Lung (tissue), 12 donors: ENCODE measurements around the gene YTHDF2. TPM values are rescaled to one million over a fixed set of nuclear protein-coding genes. Genes with fewer than 3 reads are reported as not detected.
A peak's percentile ranks its signal among the peaks of the same experiment; 100 is the strongest.
"Not testable (repeated sequence)": the region's sequence is repeated elsewhere in the genome, so short reads cannot be mapped to it uniquely, and the experiment has no call there.

Experiments used
- ATAC-seq: fragments of 200-7000 bp; cut with Tn5 transposase; one replicate; pipeline ENCODE4 v1.9.1; 2020; ENCODE audit warnings: moderate number of reproducible peaks; ENCODE audit not compliant: insufficient read depth, low FRiP score
- DNase-seq, 3 donors: peaks; one replicate each; pipeline ENCODE4 v3.0.0-alpha.2; 2013 to 2017
- H3K27ac ChIP-seq, 2 donors: one replicate each; pipeline ENCODE4 v1.5.1; 2013; ENCODE audit warnings: mild to moderate bottlenecking in 2 of 2, moderate library complexity in 2 of 2, control low read depth in 1 of 2, inconsistent platforms in 1 of 2, low read depth in 1 of 2, low read length in 1 of 2
- H3K27me3 ChIP-seq, 3 donors: one replicate each; pipeline ENCODE4 v1.5.1; 2013; ENCODE audit warnings: low read length in 2 of 3; ENCODE audit not compliant: control insufficient read depth in 3 of 3, insufficient read depth in 3 of 3
- H3K36me3 ChIP-seq, 4 donors: one replicate each; pipeline ENCODE4 v1.5.1; 2013; ENCODE audit warnings: low read length in 4 of 4, mild to moderate bottlenecking in 1 of 4, moderate library complexity in 1 of 4; ENCODE audit not compliant: control insufficient read depth in 4 of 4, insufficient read depth in 4 of 4
- H3K4me1 ChIP-seq, 5 donors: one replicate each; pipeline ENCODE4 v1.5.1; 2013; ENCODE audit warnings: low read length in 5 of 5, mild to moderate bottlenecking in 2 of 5, moderate library complexity in 1 of 5; ENCODE audit not compliant: control insufficient read depth in 5 of 5, insufficient read depth in 5 of 5
- H3K4me3 ChIP-seq: one replicate; pipeline ENCODE4 v1.5.1; 2013; ENCODE audit warnings: mild to moderate bottlenecking, control low read depth, moderate library complexity
- H3K9ac ChIP-seq, 2 donors: one replicate each; pipeline ENCODE4 v1.5.1; 2013; ENCODE audit warnings: low read length in 2 of 2, control low read depth in 1 of 2; ENCODE audit not compliant: insufficient read depth in 1 of 2
- H3K9me3 ChIP-seq, 4 donors: one replicate each; pipeline ENCODE4 v1.5.1; 2013; ENCODE audit warnings: low read length in 3 of 4, mild to moderate bottlenecking in 1 of 4, moderate library complexity in 1 of 4; ENCODE audit not compliant: control insufficient read depth in 4 of 4, insufficient read depth in 3 of 4
- CTCF ChIP-seq: IDR thresholded peaks from 2 replicates; pipeline ENCODE4 v1.5.1; 2012; ENCODE audit warnings: mild to moderate bottlenecking; ENCODE audit errors: control extremely low read depth, extremely low read depth
- WGBS, 2 donors: extraction: QIAGEN DNeasy Blood & Tissue Kit; methylation state at CpG; one replicate each; pipeline ENCODE4 v1.1.7; 2013; 5-methylcytosine and 5-hydroxymethylcytosine counted together
- polyA plus RNA-seq, 2 donors: library from polyadenylated mRNA; stranded (reverse); fragments of 200-250 nt; gene quantifications; one replicate each; pipeline ENCODE4 v1.2.1, GENCODE V29; 2013
- total RNA-seq, 2 donors: library from RNA; depleted of rRNA in 1 of 2; stranded (reverse); fragments of >200 nt in 1 of 2; gene quantifications; one replicate each; pipeline ENCODE4 v1.2.1, GENCODE V29; 2014 to 2021
- donor health status: control.
- donor health status: control.
- donor health status: Bipolar disorder and iron deficiency.
- donor health status: healthy.
- donor health status: DM: yes; HTN: yes; CAD: no.

The YTHDF2 gene
- total and polyA plus RNA-seq, 4 donors = 34.3 to 65.8 (median 47.3) TPM

GRCh38 chr1:28745653-28746173, 9.0 kb downstream of the YTHDF2 start:
- H3K27me3 ChIP-seq = no peaks in the 10 kb centered on the region
- no peaks in the 10 kb centered on the region for H3K9me3 ChIP-seq
- H3K36me3 ChIP-seq = peaks cover 17 to 42% (median 29%) of the 10 kb centered on the region in 4 donors
- TF ChIP-seq CTCF = no peak
- ATAC-seq = no peak
- no peak overlapping the region for H3K9ac ChIP-seq
- WGBS, 2 donors = 96 to 98% methylated on average over 6 of the region's 6 CpGs
- no peak for DNase-seq
- H3K4me1 ChIP-seq = peaks cover 2 to 17% (median 10%) of the 10 kb centered on the region in 5 donors
- no peak overlapping the region for H3K4me3 ChIP-seq
- no peak overlapping the region for H3K27ac ChIP-seq

DNA sequence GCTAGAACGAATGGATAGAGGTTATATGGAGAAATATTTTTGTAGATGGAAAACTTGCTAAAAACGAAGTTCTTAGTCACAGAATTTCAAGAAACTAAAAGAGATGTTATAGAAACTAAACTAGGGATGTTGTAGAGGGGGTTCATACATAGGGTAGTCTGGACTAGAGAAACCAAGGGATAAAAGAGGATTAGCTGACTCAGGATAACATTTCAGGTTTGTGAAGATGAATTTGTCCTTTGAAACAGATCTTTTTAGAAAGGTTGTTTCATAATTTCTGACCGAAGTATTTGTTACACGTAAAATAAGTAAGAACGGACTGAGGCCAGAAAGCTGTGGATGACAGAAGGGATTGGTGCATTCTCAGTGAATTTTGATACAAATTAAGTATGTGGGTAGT, 13.6 kb downstream of the YTHDF2 start:
- H3K36me3 ChIP-seq = peaks cover 0 to 9% (median 7%) of the 10 kb centered on the region in 4 donors
- DNase-seq = no peak
- ATAC-seq = no peak
- no peak overlapping the region for H3K27ac ChIP-seq
- H3K27me3 ChIP-seq = no peaks in the 10 kb centered on the region
- no peaks in the 10 kb centered on the region for H3K9me3 ChIP-seq
- peaks cover 6 to 38% (median 15%) of the 10 kb centered on the region in 5 donors for H3K4me1 ChIP-seq
- H3K9ac ChIP-seq = no peak overlapping the region
- no peak overlapping the region for H3K4me3 ChIP-seq
- TF ChIP-seq CTCF = no peak
- WGBS, 2 donors = 79 to 86% methylated on average over 5 of the region's 5 CpGs

- not testable (repeated sequence) for ATAC-seq, DNase-seq, H3K27me3 ChIP-seq, H3K9me3 ChIP-seq, H3K9ac ChIP-seq, H3K4me3 ChIP-seq, H3K36me3 ChIP-seq, H3K27ac ChIP-seq
- peaks cover 6 to 38% (median 14%) of the 10 kb centered on the region in 5 donors for H3K4me1 ChIP-seq
- WGBS, 2 donors = 78 to 82% methylated on average over 8 of the region's 8 CpGs
Measured at GRCh38 chr1:28750771-28751294, 14.1 kb downstream of the YTHDF2 start.

- H3K9ac ChIP-seq = no peak overlapping the region
- H3K4me3 ChIP-seq = no peak overlapping the region
- DNase-seq (peak in 1 of 3 donors; percentile 9), ATAC-seq (no peak)
- 25 to 53% methylated on average over 2 of the region's 2 CpGs for WGBS, 2 donors
- H3K27ac ChIP-seq = no peak overlapping the region
- H3K9me3 ChIP-seq = no peaks in the 10 kb centered on the region
- no peaks in the 10 kb centered on the region for H3K27me3 ChIP-seq
- no peak for TF ChIP-seq CTCF
- H3K4me1 ChIP-seq = peaks cover 6 to 38% (median 13%) of the 10 kb centered on the region in 5 donors
- H3K36me3 ChIP-seq = peaks cover 1 to 5% (median 3%) of the 10 kb centered on the region in 4 donors
Measured at GRCh38 chr1:28751315-28752060, 14.7 kb downstream of the YTHDF2 start.
